ENCODE data around the gene MYB. TPM values are rescaled to one million over a fixed set of nuclear protein-coding genes. Genes with fewer than 3 reads are reported as not detected.

The MYB gene
- total RNA-seq, 1 donor from 2014 or later = 0.83 TPM

- DNase-seq (ENCODE audit: extremely low spot score, unreplicated experiment) = no peak
- TF ChIP-seq CTCF (IDR thresholded peaks at IDR 0.05) = no peak
- no peaks in the 10 kb centered on the region for H3K9me3 Mint-ChIP-seq (ENCODE audit: unreplicated experiment)
- no peaks in the 10 kb centered on the region for H3K4me1 Mint-ChIP-seq (ENCODE audit: unreplicated experiment)
- no peaks in the 10 kb centered on the region for H3K36me3 Mint-ChIP-seq (ENCODE audit: unreplicated experiment)
- no peak overlapping the region for H3K27ac Mint-ChIP-seq (ENCODE audit: unreplicated experiment)
- H3K4me3 Mint-ChIP-seq (ENCODE audit: unreplicated experiment) = no peak overlapping the region
- H3K27me3 Mint-ChIP-seq (ENCODE audit: unreplicated experiment) = no peaks in the 10 kb centered on the region
Observed at GRCh38 chr6:135221042-135221441, 39.9 kb downstream of the MYB start.

GRCh38 chr6:135221505-135221904 lies 40.4 kb downstream of the MYB start:
- Mint-ChIP-seq H3K27ac (ENCODE audit: unreplicated experiment) (no peak overlapping the region), H3K36me3 (ENCODE audit: unreplicated experiment) (no peaks in the 10 kb centered on the region), H3K4me1 (ENCODE audit: unreplicated experiment) (no peaks in the 10 kb centered on the region), H3K27me3 (ENCODE audit: unreplicated experiment) (no peaks in the 10 kb centered on the region), H3K9me3 (ENCODE audit: unreplicated experiment) (no peaks in the 10 kb centered on the region), H3K4me3 (ENCODE audit: unreplicated experiment) (no peak overlapping the region)
- no peak for TF ChIP-seq CTCF (IDR thresholded peaks at IDR 0.05)
- DNase-seq (ENCODE audit: extremely low spot score, unreplicated experiment) = no peak

GRCh38 chr6:135222623-135223022 lies 41.5 kb downstream of the MYB start:
- no peak for TF ChIP-seq CTCF (IDR thresholded peaks at IDR 0.05)
- no peaks in the 10 kb centered on the region for H3K27me3 Mint-ChIP-seq (ENCODE audit: unreplicated experiment)
- no peaks in the 10 kb centered on the region for H3K9me3 Mint-ChIP-seq (ENCODE audit: unreplicated experiment)
- no peak for DNase-seq (ENCODE audit: extremely low spot score, unreplicated experiment)
- H3K36me3 Mint-ChIP-seq (ENCODE audit: unreplicated experiment) = no peaks in the 10 kb centered on the region
- no peak overlapping the region for H3K27ac Mint-ChIP-seq (ENCODE audit: unreplicated experiment)
- no peaks in the 10 kb centered on the region for H3K4me1 Mint-ChIP-seq (ENCODE audit: unreplicated experiment)
- no peak overlapping the region for H3K4me3 Mint-ChIP-seq (ENCODE audit: unreplicated experiment)

GRCh38 chr6:135224037-135224647 lies 43.0 kb downstream of the MYB start:
- Mint-ChIP-seq H3K27ac (ENCODE audit: unreplicated experiment) (no peak overlapping the region), H3K27me3 (ENCODE audit: unreplicated experiment) (no peaks in the 10 kb centered on the region), H3K9me3 (ENCODE audit: unreplicated experiment) (no peaks in the 10 kb centered on the region), H3K4me1 (ENCODE audit: unreplicated experiment) (no peaks in the 10 kb centered on the region), H3K4me3 (ENCODE audit: unreplicated experiment) (no peak overlapping the region), H3K36me3 (ENCODE audit: unreplicated experiment) (no peaks in the 10 kb centered on the region)
- TF ChIP-seq CTCF (IDR thresholded peaks at IDR 0.05) = no peak
- no peak for DNase-seq (ENCODE audit: extremely low spot score, unreplicated experiment)

GRCh38 chr6:135225911-135226310 lies 44.8 kb downstream of the MYB start:
- no peak overlapping the region for H3K27ac Mint-ChIP-seq (ENCODE audit: unreplicated experiment)
- no peaks in the 10 kb centered on the region for H3K9me3 Mint-ChIP-seq (ENCODE audit: unreplicated experiment)
- no peaks in the 10 kb centered on the region for H3K27me3 Mint-ChIP-seq (ENCODE audit: unreplicated experiment)
- TF ChIP-seq CTCF (IDR thresholded peaks at IDR 0.05) = no peak
- H3K4me1 Mint-ChIP-seq (ENCODE audit: unreplicated experiment) = no peaks in the 10 kb centered on the region
- DNase-seq (ENCODE audit: extremely low spot score, unreplicated experiment) = no peak
- no peak overlapping the region for H3K4me3 Mint-ChIP-seq (ENCODE audit: unreplicated experiment)
- no peaks in the 10 kb centered on the region for H3K36me3 Mint-ChIP-seq (ENCODE audit: unreplicated experiment)
